GM18909 (cell line): ENCODE results near the gene FRAS1.
"Not testable (repeated sequence)": the region's sequence is repeated elsewhere in the genome, so short reads cannot be mapped to it uniquely, and the experiment has no call there.

Source experiments
- ATAC-seq: cut with Tn5 transposase; IDR thresholded peaks from one replicate; pipeline ENCODE4 v1.9.1; 2021; ENCODE audit warnings: mild to moderate bottlenecking; ENCODE audit not compliant: unreplicated experiment, poor library complexity

FRAS1 gene

DNA sequence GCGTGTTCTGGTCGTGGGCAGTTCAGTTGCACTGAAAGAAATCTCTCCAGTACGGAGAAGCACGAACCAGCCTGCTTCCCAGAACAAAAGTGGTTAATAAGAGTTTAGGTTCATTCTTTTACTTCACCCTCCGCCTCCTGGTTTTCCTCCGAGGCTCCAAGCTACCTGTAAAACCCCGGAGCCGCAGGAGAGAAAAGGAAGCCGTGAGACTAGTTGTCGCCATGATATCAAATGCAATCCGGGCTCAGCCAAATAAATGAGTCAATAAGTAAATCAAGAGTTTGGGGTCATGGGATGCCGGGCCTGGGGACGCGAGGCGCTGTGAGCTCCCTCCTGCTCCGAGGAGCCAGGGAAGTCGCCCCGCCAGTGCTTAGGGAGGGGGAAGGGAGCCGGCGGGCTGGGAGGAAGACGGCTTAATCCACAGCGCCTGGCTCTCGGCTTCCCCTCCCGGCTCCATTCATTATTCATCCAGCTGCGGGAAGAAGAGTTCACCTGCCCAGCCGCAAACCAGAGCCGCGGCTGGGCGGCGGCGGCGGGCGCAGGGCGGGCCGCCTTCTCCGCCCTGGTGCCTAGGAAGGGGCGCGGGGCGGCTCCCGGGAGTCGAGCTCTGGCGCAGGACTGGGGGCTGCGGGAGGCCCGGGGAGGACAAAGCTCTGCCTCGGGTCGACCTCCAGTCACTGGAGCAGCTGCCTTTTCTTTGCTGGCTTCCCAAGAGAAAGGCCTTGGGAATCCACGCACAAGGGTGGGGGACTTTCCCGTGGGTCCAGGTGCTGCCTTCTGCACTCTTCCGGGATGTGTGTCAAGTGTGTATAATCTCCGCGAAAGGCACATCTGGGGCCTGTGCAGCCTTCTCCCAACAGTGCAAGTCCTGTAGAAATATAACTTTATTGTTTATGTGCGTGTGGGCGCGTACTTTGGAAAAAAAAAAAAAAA is 1.7 kb downstream of the FRAS1 start:
- no peak for ATAC-seq

DNA sequence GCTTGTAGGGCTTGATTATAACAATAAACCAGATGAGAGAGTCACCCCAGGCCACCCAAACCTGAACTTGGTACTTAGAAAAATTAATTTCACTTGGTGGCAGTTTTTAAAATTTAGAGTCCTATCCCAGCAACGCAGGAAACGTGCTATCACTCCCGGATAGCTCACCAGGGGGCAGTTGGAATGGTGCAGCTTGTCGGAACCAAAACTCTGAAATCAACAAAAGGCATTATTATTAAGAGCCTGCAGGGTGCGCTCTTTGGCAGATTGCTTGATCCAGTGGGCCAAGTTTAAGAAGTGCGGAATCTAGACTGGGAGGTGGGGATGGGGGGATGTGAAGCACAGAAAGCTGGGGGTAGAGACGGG is 2.4 kb downstream of the FRAS1 start:
- ATAC-seq: no peak

DNA sequence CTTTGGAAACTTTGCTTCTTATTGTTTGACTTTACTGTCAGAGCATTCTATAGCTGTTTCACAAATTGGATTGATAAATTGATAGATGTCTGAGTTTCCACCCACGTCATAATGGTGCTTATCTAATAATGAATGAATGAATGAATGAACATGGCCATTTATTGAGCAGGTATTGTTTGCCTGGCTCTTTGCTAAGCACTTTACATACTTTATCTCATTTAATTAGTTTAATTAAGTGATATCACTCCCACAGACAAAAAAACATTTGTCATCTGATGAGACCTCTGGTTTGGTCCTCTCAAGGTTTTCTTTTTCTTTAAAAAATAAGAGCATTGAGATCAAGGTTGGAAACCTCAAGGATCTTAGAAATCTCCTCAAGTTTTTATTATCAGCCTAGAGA is 2.8 kb downstream of the FRAS1 start:
- ATAC-seq: no peak

DNA sequence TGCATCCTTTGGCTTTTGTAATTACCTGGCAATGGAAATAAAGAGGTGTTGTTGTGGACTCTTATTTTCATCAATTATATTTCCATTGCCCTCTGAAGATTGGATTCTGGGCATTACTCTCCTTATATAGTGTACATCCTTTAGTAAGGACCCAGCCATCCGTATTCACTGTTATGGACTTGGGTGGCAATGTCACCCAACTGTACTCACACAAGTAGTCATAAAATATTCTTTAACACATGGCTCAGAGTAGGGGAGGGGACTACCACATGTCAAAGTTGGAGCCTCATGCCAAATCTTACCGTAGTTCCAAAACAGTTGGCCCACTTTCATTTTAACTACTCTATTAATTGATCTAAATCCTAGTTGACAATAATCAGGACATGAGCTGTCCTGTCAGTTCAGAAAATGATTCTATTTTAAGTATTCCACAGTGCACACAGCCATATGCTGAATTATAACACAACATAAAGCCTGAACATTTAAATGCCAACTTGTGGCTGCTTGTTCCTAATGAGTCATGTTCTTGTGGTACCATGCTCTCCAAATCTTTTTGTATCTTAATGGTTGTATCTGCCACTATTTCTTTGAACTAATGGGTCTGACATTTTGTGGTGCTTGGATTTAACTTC is 4.9 kb downstream of the FRAS1 start:
- no peak for ATAC-seq

- ATAC-seq: no peak
Observed at GRCh38 chr4:78065508-78066192, 8.5 kb downstream of the FRAS1 start.

- no peak for ATAC-seq
Observed at GRCh38 chr4:78068481-78068880, 11.4 kb downstream of the FRAS1 start.

- ATAC-seq: no peak
Observed at GRCh38 chr4:78069319-78069718, 12.2 kb downstream of the FRAS1 start.

DNA sequence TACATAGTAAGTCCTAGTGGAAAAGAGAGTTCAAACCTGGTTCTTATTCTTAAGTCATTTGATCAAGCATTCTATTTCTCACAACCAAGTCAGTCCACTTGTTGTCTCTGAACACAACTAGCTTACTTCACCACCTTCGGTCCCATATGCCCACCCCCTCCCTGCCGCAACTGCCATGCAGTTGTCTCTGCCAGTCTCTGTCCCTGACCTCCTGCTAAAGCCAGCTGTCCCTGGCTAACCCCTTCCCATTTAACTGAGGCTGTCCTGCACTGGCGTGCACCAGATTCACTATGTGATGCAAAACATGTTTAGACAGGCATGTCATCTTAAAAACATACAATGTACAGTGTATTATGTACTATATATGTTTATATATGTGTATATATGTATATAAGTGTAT is 12.7 kb downstream of the FRAS1 start:
- no peak for ATAC-seq

- ATAC-seq: no peak
Observed at GRCh38 chr4:78070731-78071282, 13.7 kb downstream of the FRAS1 start.

DNA sequence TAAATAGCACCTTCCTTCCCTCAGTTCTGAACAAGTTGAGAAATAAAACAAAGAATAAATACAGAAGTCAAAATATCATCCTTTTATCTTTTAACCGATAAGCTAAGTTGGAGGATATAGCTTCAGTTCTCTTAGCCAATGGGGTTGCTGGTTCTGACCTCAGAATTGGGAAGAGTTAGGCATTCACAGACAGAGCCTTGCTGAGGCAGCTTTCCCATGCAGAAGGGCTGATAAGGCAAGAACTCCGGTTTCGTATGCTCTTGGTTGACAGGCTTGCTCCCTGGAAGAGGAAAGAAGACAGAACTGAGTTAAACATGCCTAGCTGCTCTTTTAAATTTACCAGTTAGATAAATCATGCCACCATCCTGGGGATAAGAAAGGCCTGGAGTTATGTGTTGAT is 17.6 kb downstream of the FRAS1 start:
- no peak for ATAC-seq

GRCh38 chr4:78075986-78076385 is 18.9 kb downstream of the FRAS1 start:
- no peak for ATAC-seq

GRCh38 chr4:78078101-78078500 is 21.0 kb downstream of the FRAS1 start:
- ATAC-seq: no peak

DNA sequence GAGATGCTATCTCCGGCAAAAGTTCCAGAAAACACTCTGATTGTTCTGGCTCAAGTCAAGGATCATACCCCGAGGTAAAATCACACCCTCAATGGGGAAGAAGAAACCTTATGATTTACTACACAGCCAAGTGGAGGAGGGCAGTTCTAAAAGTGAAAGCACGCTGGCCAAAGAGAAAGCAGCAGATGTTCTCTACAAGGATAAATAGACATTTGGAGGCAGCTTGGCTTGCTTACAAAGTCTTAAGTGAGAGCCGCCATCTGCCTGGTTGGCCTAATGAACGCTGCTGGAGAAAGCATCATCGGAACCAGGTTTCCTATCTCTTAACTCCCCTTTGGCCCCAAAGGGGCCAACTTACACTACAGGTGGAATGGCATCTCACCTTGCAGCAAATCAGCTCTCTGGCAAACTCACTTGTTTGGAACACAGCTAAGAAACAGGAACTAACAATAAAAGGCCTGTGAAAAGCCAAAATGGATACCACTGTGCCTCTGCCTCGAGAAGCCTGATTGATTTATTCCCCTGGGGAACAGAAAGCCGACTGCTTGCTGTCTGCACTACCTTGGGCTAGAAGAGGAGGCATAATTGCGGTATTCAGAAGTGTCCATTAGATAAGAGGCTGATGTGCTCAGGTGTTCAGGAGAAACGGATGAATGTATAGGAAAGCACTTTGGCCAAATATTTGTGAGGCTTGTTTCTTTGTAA is 22.8 kb downstream of the FRAS1 start:
- ATAC-seq: no peak

GRCh38 chr4:78081541-78081940 is 24.4 kb downstream of the FRAS1 start:
- ATAC-seq: no peak

DNA sequence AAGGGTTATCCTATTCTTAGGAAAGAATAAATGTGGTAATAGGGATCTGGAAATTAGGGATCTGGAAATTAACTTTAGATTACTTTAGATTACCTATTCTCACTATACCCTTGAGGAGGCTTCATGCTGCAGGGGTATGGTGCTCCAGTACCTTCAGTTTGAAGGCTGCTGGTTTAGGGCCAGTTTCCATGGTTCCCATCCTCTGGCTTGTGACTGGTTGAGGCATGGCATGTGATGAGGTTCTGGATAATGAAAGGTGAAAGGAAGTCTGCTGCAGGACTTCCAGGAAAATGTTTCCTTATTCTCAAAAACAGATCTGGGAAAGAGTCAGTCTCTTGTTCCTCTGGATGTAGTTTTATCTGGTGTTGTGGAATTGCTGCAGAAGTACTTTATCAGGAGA is 25.9 kb downstream of the FRAS1 start:
- ATAC-seq: no peak

- ATAC-seq: no peak
Observed at GRCh38 chr4:78091534-78091933, 34.4 kb downstream of the FRAS1 start.

GRCh38 chr4:78092350-78092749 is 35.2 kb downstream of the FRAS1 start:
- ATAC-seq: not testable (repeated sequence)

DNA sequence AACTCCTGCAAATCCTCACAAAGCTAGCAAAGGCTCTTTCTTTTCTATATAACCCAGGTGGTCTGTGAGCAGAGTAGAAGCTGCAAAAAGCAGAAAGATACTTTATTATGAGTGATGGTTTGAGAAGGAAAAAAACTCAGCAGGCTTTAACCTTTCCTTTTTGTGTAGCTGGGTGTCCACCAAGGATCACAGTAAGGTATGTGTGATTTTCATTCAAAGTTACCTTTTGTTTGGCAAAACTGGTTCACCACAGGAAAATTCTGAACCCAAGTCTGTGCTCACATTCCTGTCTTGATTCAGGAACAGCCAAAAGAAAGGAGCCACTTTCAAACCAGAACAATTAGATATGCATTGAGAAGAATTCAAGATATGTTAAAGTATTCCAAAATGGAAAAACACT is 35.7 kb downstream of the FRAS1 start:
- ATAC-seq: no peak

DNA sequence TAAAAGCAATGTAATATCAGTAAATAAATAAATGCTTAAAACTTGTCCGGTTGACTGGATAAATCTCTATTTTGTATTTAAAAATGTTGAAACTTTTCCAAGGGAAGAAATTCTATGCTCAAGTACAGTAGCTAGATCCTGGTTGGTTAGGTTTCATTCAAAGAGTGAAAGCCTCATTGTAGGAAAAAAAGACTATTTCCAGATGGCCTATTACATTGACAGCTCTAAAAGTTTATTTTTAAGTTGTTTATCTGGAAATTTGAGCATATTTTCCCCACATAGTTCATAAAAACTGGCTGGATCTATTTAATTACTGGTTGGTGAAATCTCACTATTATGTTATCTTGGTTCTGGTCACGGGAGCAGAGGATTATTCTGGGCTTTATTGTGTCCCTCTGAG is 38.0 kb downstream of the FRAS1 start:
- ATAC-seq: no peak

DNA sequence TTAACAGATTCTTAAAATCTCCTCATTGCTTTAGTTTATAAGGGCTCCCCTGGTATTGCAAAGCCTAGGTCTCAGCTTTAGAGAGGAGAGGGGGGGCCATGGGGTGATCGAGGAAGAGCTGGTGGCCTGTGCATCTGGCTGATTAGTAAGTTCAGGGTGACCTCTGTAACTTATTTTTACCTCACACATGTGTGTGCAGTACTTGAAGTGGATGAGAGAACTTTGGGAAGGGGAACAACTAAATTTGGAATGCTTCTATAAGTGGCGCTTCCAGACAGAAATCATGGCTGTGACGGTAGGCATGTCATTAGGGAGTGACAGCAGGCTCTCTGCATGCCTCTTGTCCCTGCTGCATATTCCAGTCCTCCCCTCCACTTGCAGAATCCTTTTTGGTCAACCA is 41.9 kb downstream of the FRAS1 start:
- ATAC-seq: no peak
